DOHH2 (cell line): Measurements from ENCODE around the gene RHOT2.

Experiments
- H3F3A ChIP-seq: fragments of 200-600 bp; sonication (generic), shearing (Covaris generic); 2 replicates; pipeline ENCODE4 v1.6.0; 2016; ENCODE audit warnings: antibody characterized with exemption, mild to moderate bottlenecking; ENCODE audit not compliant: control insufficient read depth, insufficient read depth
- H3K27ac ChIP-seq: fragments of 200-600 bp; sonication (generic); 2 replicates; pipeline ENCODE4 v1.5.1; 2014; ENCODE audit warnings: low read depth, mild to moderate bottlenecking, low read length, moderate library complexity
- H3K27me3 ChIP-seq: fragments of 200-600 bp; sonication (generic); 2 replicates; pipeline ENCODE4 v1.6.1; 2014; ENCODE audit warnings: mild to moderate bottlenecking, low read length, mixed read lengths; ENCODE audit not compliant: control insufficient read depth
- H3K36me3 ChIP-seq: fragments of 200-600 bp; sonication (generic); 2 replicates; pipeline ENCODE4 v1.6.1; 2014; ENCODE audit warnings: mild to moderate bottlenecking, low read length, moderate library complexity, mixed read lengths; ENCODE audit not compliant: control insufficient read depth
- H3K4me1 ChIP-seq: fragments of 200-600 bp; sonication (generic); 2 replicates; pipeline ENCODE4 v1.6.1; 2014; ENCODE audit warnings: mild to moderate bottlenecking, low read length, mixed read lengths; ENCODE audit not compliant: control insufficient read depth
- H3K4me2 ChIP-seq: fragments of 200-600 bp; sonication (generic); 2 replicates; pipeline ENCODE4 v1.6.0; 2014; ENCODE audit warnings: mild to moderate bottlenecking, low read length, moderate library complexity
- H3K4me3 ChIP-seq: fragments of 200-600 bp; sonication (generic); 2 replicates; pipeline ENCODE4 v1.5.1; 2014; ENCODE audit warnings: mild to moderate bottlenecking, low read length, mixed read lengths
- H3K79me2 ChIP-seq: fragments of 200-600 bp; sonication (generic); 2 replicates; pipeline ENCODE4 v1.6.1; 2014; ENCODE audit warnings: mild to moderate bottlenecking, low read length, mixed read lengths; ENCODE audit not compliant: control insufficient read depth
- H3K9me2 ChIP-seq: fragments of 200-600 bp; sonication (generic); replicated peaks from 2 replicates; pipeline ENCODE4 v1.6.1; 2014; ENCODE audit warnings: mild to moderate bottlenecking, low read length, mixed read lengths; ENCODE audit not compliant: control insufficient read depth
- H3K9me3 ChIP-seq: fragments of 200-600 bp; sonication (generic); 2 replicates; pipeline ENCODE4 v1.6.1; 2014; ENCODE audit warnings: antibody characterized with exemption, low read length, mixed read lengths; ENCODE audit not compliant: control insufficient read depth, insufficient read depth
- H4K20me1 ChIP-seq: fragments of 200-600 bp; sonication (generic); 2 replicates; pipeline ENCODE4 v1.6.0; 2014; ENCODE audit warnings: low read depth, mild to moderate bottlenecking, antibody characterized with exemption, low read length, moderate library complexity; ENCODE audit not compliant: control insufficient read depth, insufficient read depth
- CTCF ChIP-seq: fragments of 200-600 bp; sonication (generic); IDR thresholded peaks from one replicate; pipeline ENCODE4 v1.5.1; 2014; ENCODE audit warnings: antibody characterized with exemption, mild to moderate bottlenecking, low read depth, low read length; ENCODE audit not compliant: poor library complexity, severe bottlenecking
- EZH2phosphoT487 ChIP-seq: fragments of 200-600 bp; sonication (generic); IDR thresholded peaks from 2 replicates; pipeline ENCODE4 v1.6.1; 2017; ENCODE audit warnings: borderline replicate concordance, mild to moderate bottlenecking, antibody characterized with exemption, low read length, moderate library complexity, mixed read lengths

RHOT2 gene

DNA sequence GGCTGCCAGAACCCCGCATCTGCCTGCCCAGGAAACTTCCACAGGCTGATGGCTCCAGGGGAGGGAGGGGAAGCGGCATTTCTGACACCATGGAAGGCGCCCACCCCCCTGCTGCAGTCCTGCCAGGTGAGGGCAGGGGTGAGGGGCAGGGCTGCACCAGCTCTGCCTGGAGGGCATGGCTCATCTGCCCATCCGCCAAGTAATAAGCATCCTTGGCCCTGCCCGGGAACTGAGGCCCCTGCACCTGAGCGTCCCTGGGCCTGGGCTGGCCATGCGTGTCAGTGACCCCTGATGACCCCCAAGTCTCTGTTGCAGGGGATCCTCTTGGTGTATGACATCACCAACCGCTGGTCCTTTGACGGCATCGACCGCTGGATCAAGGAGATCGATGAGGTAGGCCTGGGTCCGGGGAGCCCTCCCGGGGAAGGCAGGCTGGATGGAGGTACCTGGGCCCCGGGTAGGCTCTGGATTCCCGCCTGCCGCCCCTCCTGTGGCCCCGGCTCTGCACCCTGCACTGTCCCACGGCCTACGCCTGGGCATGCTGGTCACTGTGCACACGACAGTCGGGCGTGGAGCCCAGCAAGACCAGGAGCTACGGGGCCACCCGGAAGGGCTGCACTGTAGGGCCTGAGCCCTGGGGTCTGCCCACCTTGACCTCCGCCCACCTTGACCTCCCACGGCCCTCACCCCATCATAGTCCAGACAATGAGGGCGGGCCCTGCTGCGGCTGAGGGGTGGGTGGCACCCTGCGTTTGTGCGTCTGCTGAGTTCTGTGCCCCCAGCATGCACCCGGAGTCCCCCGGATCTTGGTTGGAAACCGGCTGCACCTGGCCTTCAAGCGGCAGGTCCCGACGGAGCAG lies 42.6 kb upstream of the RHOT2 start:
- Histone ChIP-seq H3K27me3 (no peaks in the 10 kb centered on the region), H4K20me1 (no peaks in the 10 kb centered on the region), H3K36me3 (no peaks in the 10 kb centered on the region), H3K9me2 (no peaks in the 10 kb centered on the region), H3K4me2 (no peak overlapping the region), H3K27ac (no peak overlapping the region), H3K79me2 (no peaks in the 10 kb centered on the region), H3K9me3 (no peaks in the 10 kb centered on the region), H3K4me1 (no peaks in the 10 kb centered on the region), H3K4me3 (no peak overlapping the region), H3F3A (no peaks in the 10 kb centered on the region)
- no peak for TF ChIP-seq CTCF
- TF ChIP-seq EZH2phosphoT487 = no peak

GRCh38 chr16:625977-626765 lies 41.8 kb upstream of the RHOT2 start:
- H3K27ac ChIP-seq = no peak overlapping the region
- no peaks in the 10 kb centered on the region for H3K4me1 ChIP-seq
- no peaks in the 10 kb centered on the region for H3K9me2 ChIP-seq
- no peaks in the 10 kb centered on the region for H3K9me3 ChIP-seq
- no peaks in the 10 kb centered on the region for H3K36me3 ChIP-seq
- no peak overlapping the region for H3K4me3 ChIP-seq
- TF ChIP-seq EZH2phosphoT487 = no peak
- no peaks in the 10 kb centered on the region for H3F3A ChIP-seq
- no peaks in the 10 kb centered on the region for H3K79me2 ChIP-seq
- no peaks in the 10 kb centered on the region for H4K20me1 ChIP-seq
- no peak overlapping the region for H3K4me2 ChIP-seq
- no peaks in the 10 kb centered on the region for H3K27me3 ChIP-seq

DNA sequence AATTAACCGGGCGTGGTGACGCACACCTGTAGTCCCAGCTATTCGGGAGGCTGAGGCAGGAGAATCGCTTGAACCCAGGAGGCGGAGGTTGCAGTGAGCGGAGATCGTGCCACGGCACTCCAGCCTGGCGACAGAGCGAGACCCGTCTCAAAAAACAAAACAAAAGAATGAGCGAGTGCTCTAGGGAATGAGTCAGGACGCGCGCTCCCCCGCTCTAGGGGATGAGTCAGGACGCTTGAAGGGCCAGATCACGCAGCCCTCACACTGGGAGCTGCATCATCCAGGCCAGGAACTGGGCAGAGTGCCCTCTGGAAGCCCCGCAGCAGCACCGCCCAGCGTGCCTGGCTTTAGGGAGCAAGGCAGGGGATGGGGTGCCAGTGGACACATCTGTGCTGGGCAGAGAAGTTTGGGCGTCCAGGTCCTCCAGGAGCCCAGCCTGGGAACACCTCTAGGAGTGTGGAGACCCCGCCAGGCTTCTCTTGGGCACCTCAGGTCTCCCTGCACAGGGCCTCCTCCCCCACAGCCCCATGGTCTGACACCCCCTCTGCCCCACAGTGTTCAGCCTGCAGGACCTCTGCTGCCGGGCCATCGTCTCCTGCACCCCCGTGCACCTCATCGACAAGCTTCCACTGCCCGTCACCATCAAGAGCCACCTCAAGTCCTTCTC lies 41.0 kb upstream of the RHOT2 start:
- no peak overlapping the region for H3K4me3 ChIP-seq
- H3F3A ChIP-seq = no peaks in the 10 kb centered on the region
- TF ChIP-seq EZH2phosphoT487 = no peak
- no peak for TF ChIP-seq CTCF
- no peaks in the 10 kb centered on the region for H3K27me3 ChIP-seq
- no peaks in the 10 kb centered on the region for H3K4me1 ChIP-seq
- no peaks in the 10 kb centered on the region for H4K20me1 ChIP-seq
- no peak overlapping the region for H3K4me2 ChIP-seq
- no peak overlapping the region for H3K27ac ChIP-seq
- no peaks in the 10 kb centered on the region for H3K9me2 ChIP-seq
- H3K79me2 ChIP-seq = no peaks in the 10 kb centered on the region
- no peaks in the 10 kb centered on the region for H3K9me3 ChIP-seq
- no peaks in the 10 kb centered on the region for H3K36me3 ChIP-seq
